GM12892 (cell line): ENCODE results near the gene HES1.

Experiments used
- POLR2A ChIP-seq: IDR thresholded peaks from 2 replicates; pipeline ENCODE4 v1.6.1; 2011; ENCODE audit warnings: low read depth, low read length, control low read depth
- POLR2AphosphoS5 ChIP-seq: IDR thresholded peaks from 2 replicates; pipeline ENCODE4 v1.6.1; 2011; ENCODE audit warnings: low read depth, low read length, control low read depth

- TF ChIP-seq POLR2A (no peak), POLR2AphosphoS5 (no peak)
Measured at GRCh38 chr3:194170793-194171192, 34.8 kb downstream of the HES1 start.
